AG04450 (cell line): ENCODE data around the gene MTA1. TPM values are rescaled to one million over a fixed set of nuclear protein-coding genes. Genes with fewer than 3 reads are reported as not detected.
A peak's percentile ranks its signal among the peaks of the same experiment; 100 is the strongest.

Experiments
- CTCF ChIA-PET: fragments of 300-600, 350-600 bp; formaldehyde crosslinking; extraction: SDS; loops from one replicate; lab custom pipeline; 2022; ENCODE audit warnings: antibody characterized with exemption, inconsistent platforms; lab: Charles Lee
- POLR2A ChIA-PET: fragments of 350-600 bp; formaldehyde crosslinking; extraction: SDS; loops from one replicate; lab custom pipeline; 2021; ENCODE audit warnings: antibody characterized with exemption, inconsistent platforms; lab: Yijun Ruan, JAX
- DNase-seq: peaks from one replicate; pipeline ENCODE4 v3.0.0-alpha.2; 2011; ENCODE audit warnings: low read depth, low spot score
- H3K27ac ChIP-seq: one replicate; pipeline ENCODE4 v1.5.1; 2012; ENCODE audit warnings: low read depth, low read length, control low read depth
- H3K27me3 ChIP-seq: one replicate; pipeline ENCODE4 v1.6.0; 2012; ENCODE audit warnings: low read length; ENCODE audit not compliant: control insufficient read depth, insufficient read depth
- H3K4me3 ChIP-seq: 2 replicates; pipeline ENCODE4 v1.5.1; 2011; ENCODE audit warnings: mild to moderate bottlenecking, low read depth, low read length, control low read depth
- H3K9me3 ChIP-seq: 2 replicates; pipeline ENCODE4 v1.5.1; 2012; ENCODE audit warnings: low read length; ENCODE audit not compliant: control insufficient read depth, insufficient read depth
- polyA plus RNA-seq: library from polyadenylated mRNA; depleted of rRNA; stranded (reverse); fragments of >200 nt; gene quantifications from 2 replicates; pipeline ENCODE4 v1.2.3, GENCODE V29; 2011
- TF ChIP-seq, protein P1 (sequence below): IDR thresholded peaks from 2 replicates; pipeline ENCODE4 v1.5.1; 2011; ENCODE audit warnings: low read depth, low read length, control low read depth, inconsistent platforms

Gene MTA1
- polyA plus RNA-seq, 1 experiment, result 36.0 TPM

DNA sequence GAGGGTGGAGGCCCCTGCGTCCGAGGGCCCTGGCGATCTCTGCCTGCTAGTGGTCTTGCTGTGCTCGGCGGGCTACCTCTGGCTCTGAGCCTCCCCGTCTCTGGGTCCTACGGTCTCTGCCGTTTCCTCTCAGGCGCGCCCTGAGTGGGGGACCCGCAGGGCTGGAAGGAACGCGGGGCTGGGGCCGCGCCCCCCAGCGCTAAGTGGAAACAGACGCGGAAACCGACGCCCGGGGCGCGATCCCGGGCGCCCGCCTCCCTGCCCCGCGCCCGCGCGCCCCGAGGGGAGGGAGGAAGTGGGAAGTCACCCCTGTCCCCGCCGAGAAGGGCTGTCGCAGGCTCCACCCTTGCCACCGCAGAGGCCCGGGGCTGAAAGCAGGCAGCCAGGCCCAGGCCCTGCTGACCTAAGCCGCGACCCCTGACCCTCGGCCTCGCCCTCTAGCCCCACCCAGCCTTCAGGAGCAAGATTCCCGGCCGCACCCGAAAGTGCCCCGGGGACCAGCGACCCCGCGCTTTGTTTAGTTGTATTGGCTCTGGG is 67.9 kb downstream of the MTA1 start:
- Histone ChIP-seq H3K9me3 (no peaks in the 10 kb centered on the region; the same call in 1 of the 2 replicates), H3K4me3 (no peak overlapping the region), H3K27ac (no peak overlapping the region), H3K27me3 (peaks cover 27% of the 10 kb centered on the region)
- CTCF ChIA-PET, result interaction anchor here (0.5 kb wide), 1 partner anchor 41 kb away, joined by 3 read pairs; no protein-coding TSS in a partner anchor
- POLR2A ChIA-PET, result no interaction called here
- no peak for DNase-seq
- TF ChIP-seq, protein P1, sequence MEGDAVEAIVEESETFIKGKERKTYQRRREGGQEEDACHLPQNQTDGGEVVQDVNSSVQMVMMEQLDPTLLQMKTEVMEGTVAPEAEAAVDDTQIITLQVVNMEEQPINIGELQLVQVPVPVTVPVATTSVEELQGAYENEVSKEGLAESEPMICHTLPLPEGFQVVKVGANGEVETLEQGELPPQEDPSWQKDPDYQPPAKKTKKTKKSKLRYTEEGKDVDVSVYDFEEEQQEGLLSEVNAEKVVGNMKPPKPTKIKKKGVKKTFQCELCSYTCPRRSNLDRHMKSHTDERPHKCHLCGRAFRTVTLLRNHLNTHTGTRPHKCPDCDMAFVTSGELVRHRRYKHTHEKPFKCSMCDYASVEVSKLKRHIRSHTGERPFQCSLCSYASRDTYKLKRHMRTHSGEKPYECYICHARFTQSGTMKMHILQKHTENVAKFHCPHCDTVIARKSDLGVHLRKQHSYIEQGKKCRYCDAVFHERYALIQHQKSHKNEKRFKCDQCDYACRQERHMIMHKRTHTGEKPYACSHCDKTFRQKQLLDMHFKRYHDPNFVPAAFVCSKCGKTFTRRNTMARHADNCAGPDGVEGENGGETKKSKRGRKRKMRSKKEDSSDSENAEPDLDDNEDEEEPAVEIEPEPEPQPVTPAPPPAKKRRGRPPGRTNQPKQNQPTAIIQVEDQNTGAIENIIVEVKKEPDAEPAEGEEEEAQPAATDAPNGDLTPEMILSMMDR, result no peak

DNA sequence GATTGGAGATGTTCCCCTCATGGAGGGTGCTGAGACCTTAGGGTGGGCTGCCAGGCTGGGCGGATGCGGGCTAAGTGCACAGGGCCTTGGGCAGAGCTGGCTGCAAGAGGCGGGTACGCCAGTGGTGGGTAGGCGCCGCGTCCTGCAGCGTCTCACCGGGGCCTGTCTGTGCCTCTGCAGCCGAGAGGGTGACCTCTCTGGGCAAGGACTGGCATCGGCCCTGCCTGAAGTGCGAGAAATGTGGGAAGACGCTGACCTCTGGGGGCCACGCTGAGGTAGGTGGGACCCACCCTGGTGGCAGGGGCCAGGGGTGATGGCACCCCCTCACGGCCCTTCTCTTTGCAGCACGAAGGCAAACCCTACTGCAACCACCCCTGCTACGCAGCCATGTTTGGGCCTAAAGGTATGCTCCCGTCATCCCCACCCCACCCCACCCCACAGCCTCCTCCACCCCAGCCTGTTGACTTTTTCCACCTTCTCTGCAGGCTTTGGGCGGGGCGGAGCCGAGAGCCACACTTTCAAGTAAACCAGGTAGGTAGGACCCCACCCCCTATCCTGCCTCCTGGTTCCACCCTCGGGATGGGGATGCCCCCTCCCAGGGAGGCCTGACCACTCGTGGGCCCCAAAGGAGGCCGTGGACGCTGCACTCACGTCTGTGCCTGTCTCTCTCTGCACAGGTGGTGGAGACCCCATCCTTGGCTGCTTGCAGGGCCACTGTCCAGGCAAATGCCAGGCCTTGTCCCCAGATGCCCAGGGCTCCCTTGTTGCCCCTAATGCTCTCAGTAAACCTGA is 68.6 kb downstream of the MTA1 start:
- ChIA-PET CTCF (interaction anchor here (1.1 to 3.5 kb wide), 3 partner anchors 7 to 285 kb away, joined by 5 to 52 read pairs (median 34); no protein-coding TSS in a partner anchor), POLR2A (no interaction called here)
- DNase-seq, result no peak
- Histone ChIP-seq H3K27me3 (peaks cover 27% of the 10 kb centered on the region), H3K4me3 (no peak overlapping the region), H3K27ac (no peak overlapping the region), H3K9me3 (no peaks in the 10 kb centered on the region; the same call in 1 of the 2 replicates)
- TF ChIP-seq, protein P1, result no peak

- H3K4me3 ChIP-seq, result no peak overlapping the region
- peaks cover 27% of the 10 kb centered on the region for H3K27me3 ChIP-seq
- no peaks in the 10 kb centered on the region; the same call in 1 of the 2 replicates for H3K9me3 ChIP-seq
- H3K27ac ChIP-seq, result no peak overlapping the region
- CTCF ChIA-PET, result interaction anchor here (0.8 to 3.5 kb wide), 9 partner anchors 8 to 286 kb away, joined by 3 to 52 read pairs (median 5); no protein-coding TSS in a partner anchor
- no peak for DNase-seq
- POLR2A ChIA-PET, result interaction anchor here (0.7 to 1.7 kb wide), 4 partner anchors 8 to 188 kb away, joined by 3 to 15 read pairs (median 4); partner anchors contain the start of gene BRF1
- TF ChIP-seq, protein P1, result no peak
Observed at GRCh38 chr14:105488781-105489541, 69.3 kb downstream of the MTA1 start.

GRCh38 chr14:105489542-105490266 is 70.1 kb downstream of the MTA1 start:
- CTCF ChIA-PET, result interaction anchor here (0.6 to 3.5 kb wide), 14 partner anchors 9 to 287 kb away, joined by 3 to 52 read pairs (median 4); no protein-coding TSS in a partner anchor
- POLR2A ChIA-PET, result interaction anchor here (0.6 to 1.7 kb wide), 5 partner anchors 8 to 735 kb away, joined by 3 to 15 read pairs (median 3); partner anchors contain the start of gene BRF1
- Histone ChIP-seq H3K27ac (no peak overlapping the region), H3K4me3 (peak overlapping the region; percentile 71), H3K27me3 (peaks cover 27% of the 10 kb centered on the region), H3K9me3 (no peaks in the 10 kb centered on the region; the same call in 1 of the 2 replicates)
- TF ChIP-seq, protein P1, result peak; percentile 67
- peak; percentile 24 for DNase-seq
